Fibroblast of lung (primary cell): ENCODE results near the gene TSNAX. TPM values are rescaled to one million over a fixed set of nuclear protein-coding genes. Genes with fewer than 3 reads are reported as not detected.
A peak's percentile ranks its signal among the peaks of the same experiment; 100 is the strongest.

Experiments used
- DNase-seq, 2 donors: peaks; one replicate each; pipeline versions ENCODE4 v3.0.0 to v3.0.0-alpha.2; 2010; ENCODE audit warnings: low read depth in 2 of 2
- H2AFZ ChIP-seq: 2 replicates; pipeline ENCODE4 v1.5.1; 2012; ENCODE audit warnings: low read length, control low read depth, inconsistent platforms
- H3K27ac ChIP-seq: 2 replicates; pipeline ENCODE4 v1.5.1; 2011; ENCODE audit warnings: low read length, control low read depth; ENCODE audit not compliant: insufficient read depth
- H3K27me3 ChIP-seq: 2 replicates; pipeline ENCODE4 v1.5.1; 2011; ENCODE audit warnings: mild to moderate bottlenecking, low read length; ENCODE audit not compliant: control insufficient read depth, insufficient read depth
- H3K36me3 ChIP-seq: 2 replicates; pipeline ENCODE4 v1.5.1; 2011; ENCODE audit warnings: low read length; ENCODE audit not compliant: control insufficient read depth, insufficient read depth
- H3K4me1 ChIP-seq: 2 replicates; pipeline ENCODE4 v1.5.1; 2011; ENCODE audit warnings: low read length; ENCODE audit not compliant: control insufficient read depth, insufficient read depth; ENCODE audit errors: extremely low read depth
- H3K4me2 ChIP-seq: 2 replicates; pipeline ENCODE4 v1.5.1; 2011; ENCODE audit warnings: low read length, control low read depth; ENCODE audit not compliant: insufficient read depth; ENCODE audit errors: extremely low read depth
- H3K4me3 ChIP-seq, 4 experiments: fragments of 200-600 bp in 1 of 4; sonication (generic) in 1 of 4; replicated peaks in 1 of 4; 2 replicates each; pipeline ENCODE4 v1.5.1; 2011 to 2016; ENCODE audit warnings: low read length in 4 of 4, low read depth in 3 of 4, mild to moderate bottlenecking in 3 of 4, control low read depth in 2 of 4, inconsistent platforms in 1 of 4, mixed read lengths in 1 of 4; ENCODE audit not compliant: insufficient read depth in 1 of 4; ENCODE audit errors: control extremely low read depth in 1 of 4
- H3K79me2 ChIP-seq: 2 replicates; pipeline ENCODE4 v1.5.1; 2012; ENCODE audit warnings: mild to moderate bottlenecking, low read length, inconsistent platforms; ENCODE audit not compliant: control insufficient read depth, insufficient read depth
- H3K9ac ChIP-seq: 2 replicates; pipeline ENCODE4 v1.5.1; 2011; ENCODE audit warnings: mild to moderate bottlenecking, low read length, control low read depth; ENCODE audit not compliant: insufficient read depth
- H3K9me3 ChIP-seq: 2 replicates; pipeline ENCODE4 v1.5.1; 2012; ENCODE audit warnings: low read depth, low read length; ENCODE audit not compliant: control insufficient read depth, insufficient read depth
- H4K20me1 ChIP-seq: 2 replicates; pipeline ENCODE4 v1.5.1; 2011; ENCODE audit warnings: low read length; ENCODE audit not compliant: control insufficient read depth, insufficient read depth; ENCODE audit errors: extremely low read depth
- CTCF ChIP-seq, 2 donors: IDR thresholded peaks in 1 of 2; conservative IDR thresholded peaks in 1 of 2; 1 replicate in 1 of 2; 2 replicates in 1 of 2; pipeline ENCODE4 v1.5.1; 2011 to 2012; ENCODE audit warnings: low read length in 2 of 2, control low read depth in 1 of 2, inconsistent platforms in 1 of 2, low read depth in 1 of 2, mild to moderate bottlenecking in 1 of 2
- EZH2 ChIP-seq: IDR thresholded peaks from 2 replicates; pipeline ENCODE4 v1.5.1; 2012; ENCODE audit warnings: low read length, control low read depth, mild to moderate bottlenecking; ENCODE audit errors: missing control alignments
- polyA plus RNA-seq, 2 donors: library from polyadenylated mRNA; depleted of rRNA in 1 of 2; stranded (reverse) in 1 of 2; unstranded in 1 of 2; fragments of >200 nt; gene quantifications; 2 replicates each; pipeline ENCODE4 v1.2.1, GENCODE V29; 2011 to 2012; ENCODE audit warnings: missing spikeins in 1 of 2
- total RNA-seq: library from RNA; depleted of rRNA; stranded (reverse); fragments of >200 nt; gene quantifications from 2 replicates; pipeline ENCODE4 v1.2.1, GENCODE V29; 2014

The TSNAX gene
- total and polyA plus RNA-seq, 2 donors (not counting 1 experiment from before 2014, with no cell fraction given): 30.2 to 46.3 TPM

GRCh38 chr1:231584921-231585320 lies 56.5 kb downstream of the TSNAX start:
- no peak for DNase-seq
- Histone ChIP-seq H3K4me3 (no peak overlapping the region), H4K20me1 (no peaks in the 10 kb centered on the region), H3K4me2 (no peak overlapping the region), H2AFZ (no peak overlapping the region), H3K36me3 (no peaks in the 10 kb centered on the region), H3K27ac (no peak overlapping the region), H3K4me1 (no peaks in the 10 kb centered on the region), H3K9me3 (no peaks in the 10 kb centered on the region), H3K27me3 (no peaks in the 10 kb centered on the region), H3K9ac (no peak overlapping the region), H3K79me2 (no peaks in the 10 kb centered on the region)
- TF ChIP-seq CTCF (conservative IDR thresholded peaks at IDR 0.05 in 1 of 2, IDR thresholded peaks at IDR 0.05 in 1 of 2; ENCODE audit: low read depth in 1 of 2, low read length in 2 of 2): no peak
- no peak for TF ChIP-seq EZH2

- H3K27ac ChIP-seq: no peak overlapping the region
- DNase-seq: peak; percentile 65 to 75
These were observed 62.2 kb downstream of the TSNAX start for GRCh38 chr1:231590453-231591198.

GRCh38 chr1:231591466-231591865 lies 63.0 kb downstream of the TSNAX start:
- H3K79me2 ChIP-seq: no peaks in the 10 kb centered on the region
- H3K4me3 ChIP-seq: no peak overlapping the region
- H3K4me1 ChIP-seq: no peaks in the 10 kb centered on the region
- no peak overlapping the region for H2AFZ ChIP-seq
- no peaks in the 10 kb centered on the region for H3K36me3 ChIP-seq
- no peak overlapping the region for H3K4me2 ChIP-seq
- H3K27me3 ChIP-seq: no peaks in the 10 kb centered on the region
- no peak overlapping the region for H3K27ac ChIP-seq
- TF ChIP-seq CTCF (conservative IDR thresholded peaks at IDR 0.05 in 1 of 2, IDR thresholded peaks at IDR 0.05 in 1 of 2; ENCODE audit: low read depth in 1 of 2, low read length in 2 of 2) (no peak), EZH2 (no peak)
- H3K9me3 ChIP-seq: no peaks in the 10 kb centered on the region
- H3K9ac ChIP-seq: no peak overlapping the region
- no peaks in the 10 kb centered on the region for H4K20me1 ChIP-seq
- DNase-seq: no peak

More at GRCh38 chr1:231590453-231591198, 62.2 kb downstream of the TSNAX start:
- Histone ChIP-seq H3K9ac (no peak overlapping the region), H3K36me3 (no peaks in the 10 kb centered on the region), H3K4me1 (no peaks in the 10 kb centered on the region), H3K4me3 (no peak overlapping the region), H3K4me2 (no peak overlapping the region), H2AFZ (no peak overlapping the region), H4K20me1 (no peaks in the 10 kb centered on the region), H3K27me3 (no peaks in the 10 kb centered on the region), H3K79me2 (no peaks in the 10 kb centered on the region), H3K9me3 (no peaks in the 10 kb centered on the region)
- TF ChIP-seq CTCF (conservative IDR thresholded peaks at IDR 0.05 in 1 of 2, IDR thresholded peaks at IDR 0.05 in 1 of 2; ENCODE audit: low read depth in 1 of 2, low read length in 2 of 2): peak; percentile 88 to 89
- no peak for TF ChIP-seq EZH2
